CD4-positive, alpha-beta T cell treated with Interleukin-17A for 1 hour (primary cell): ENCODE measurements around the gene KNTC1.
"Not testable (repeated sequence)": the region's sequence is repeated elsewhere in the genome, so short reads cannot be mapped to it uniquely, and the experiment has no call there.

Experiments
- DNase-seq: peaks from one replicate; pipeline ENCODE4 v3.0.0-alpha.2; 2020

KNTC1 gene

GRCh38 chr12:122653291-122653690 is 126.2 kb downstream of the KNTC1 start:
- DNase-seq, result not testable (repeated sequence)

GRCh38 chr12:122656298-122656697 is 129.2 kb downstream of the KNTC1 start:
- no peak for DNase-seq

GRCh38 chr12:122659579-122659978 is 132.5 kb downstream of the KNTC1 start:
- no peak for DNase-seq

GRCh38 chr12:122661246-122661645 is 134.2 kb downstream of the KNTC1 start:
- DNase-seq, result no peak

GRCh38 chr12:122661938-122662337 is 134.9 kb downstream of the KNTC1 start:
- no peak for DNase-seq

GRCh38 chr12:122665349-122665748 is 138.3 kb downstream of the KNTC1 start:
- no peak for DNase-seq

GRCh38 chr12:122665759-122666158 is 138.7 kb downstream of the KNTC1 start:
- no peak for DNase-seq

GRCh38 chr12:122668268-122668667 is 141.2 kb downstream of the KNTC1 start:
- no peak for DNase-seq

GRCh38 chr12:122669397-122670070 is 142.5 kb downstream of the KNTC1 start:
- no peak for DNase-seq

GRCh38 chr12:122672515-122672914 is 145.5 kb downstream of the KNTC1 start:
- no peak for DNase-seq
